A549 (cell line): ENCODE results near the gene PRKCE.

Experiments used
- CEBPB ChIP-seq, 2 experiments: fragments of >200 bp in 1 of 2; sonication (Bioruptor Twin) in 1 of 2; formaldehyde crosslinking in 1 of 2; IDR thresholded peaks; 2 replicates each; pipeline ENCODE4 v1.6.1; 2012 to 2016
- CHD2 ChIP-seq: fragments of 150-350 bp; IDR thresholded peaks from 2 replicates; pipeline ENCODE4 v1.6.1; 2014; ENCODE audit warnings: low read length; ENCODE audit not compliant: partially characterized antibody
- CTCF ChIP-seq: fragments of >200 bp; sonication (Bioruptor Twin); formaldehyde crosslinking; IDR thresholded peaks from 3 replicates; pipeline ENCODE4 v1.5.1; 2016
- JUN ChIP-seq, 2 experiments: fragments of >200 bp; sonication (Bioruptor Twin); formaldehyde crosslinking; IDR thresholded peaks; 2 replicates in 1 of 2; 3 replicates in 1 of 2; pipeline ENCODE4 v1.6.1; 2016 to 2017
- MYC ChIP-seq: IDR thresholded peaks from 2 replicates; pipeline ENCODE4 v1.6.1; 2012; ENCODE audit warnings: mild to moderate bottlenecking, inconsistent platforms, low read length, improper control_type of control experiment, borderline replicate concordance
- POLR2A ChIP-seq: IDR thresholded peaks from 2 replicates; pipeline ENCODE4 v1.6.1; 2012; ENCODE audit warnings: mild to moderate bottlenecking, low read length
- USF2 ChIP-seq: fragments of 450-650 bp; IDR thresholded peaks from 2 replicates; pipeline ENCODE4 v1.6.1; 2014; ENCODE audit warnings: antibody characterized with exemption
- ZFP36 ChIP-seq: fragments of 450-650 bp; IDR thresholded peaks from 2 replicates; pipeline ENCODE4 v1.6.1; 2014; ENCODE audit warnings: borderline replicate concordance; ENCODE audit not compliant: partially characterized antibody
- ZNF302 ChIP-seq: fragments of 250-450 bp; sonication (Bioruptor Pico); IDR thresholded peaks from 2 replicates; pipeline ENCODE4 v1.9.0; 2021; ENCODE audit warnings: inconsistent platforms, mild to moderate bottlenecking, moderate library complexity
- TF ChIP-seq, protein P1 (sequence below): fragments of 200-600 bp; sonication (generic); IDR thresholded peaks from 2 replicates; pipeline ENCODE4 v1.6.1; 2016; ENCODE audit warnings: antibody characterized with exemption, mild to moderate bottlenecking, moderate library complexity

GRCh38 chr2:45826460-45826859, 175.0 kb downstream of the PRKCE start:
- TF ChIP-seq, protein P1, sequence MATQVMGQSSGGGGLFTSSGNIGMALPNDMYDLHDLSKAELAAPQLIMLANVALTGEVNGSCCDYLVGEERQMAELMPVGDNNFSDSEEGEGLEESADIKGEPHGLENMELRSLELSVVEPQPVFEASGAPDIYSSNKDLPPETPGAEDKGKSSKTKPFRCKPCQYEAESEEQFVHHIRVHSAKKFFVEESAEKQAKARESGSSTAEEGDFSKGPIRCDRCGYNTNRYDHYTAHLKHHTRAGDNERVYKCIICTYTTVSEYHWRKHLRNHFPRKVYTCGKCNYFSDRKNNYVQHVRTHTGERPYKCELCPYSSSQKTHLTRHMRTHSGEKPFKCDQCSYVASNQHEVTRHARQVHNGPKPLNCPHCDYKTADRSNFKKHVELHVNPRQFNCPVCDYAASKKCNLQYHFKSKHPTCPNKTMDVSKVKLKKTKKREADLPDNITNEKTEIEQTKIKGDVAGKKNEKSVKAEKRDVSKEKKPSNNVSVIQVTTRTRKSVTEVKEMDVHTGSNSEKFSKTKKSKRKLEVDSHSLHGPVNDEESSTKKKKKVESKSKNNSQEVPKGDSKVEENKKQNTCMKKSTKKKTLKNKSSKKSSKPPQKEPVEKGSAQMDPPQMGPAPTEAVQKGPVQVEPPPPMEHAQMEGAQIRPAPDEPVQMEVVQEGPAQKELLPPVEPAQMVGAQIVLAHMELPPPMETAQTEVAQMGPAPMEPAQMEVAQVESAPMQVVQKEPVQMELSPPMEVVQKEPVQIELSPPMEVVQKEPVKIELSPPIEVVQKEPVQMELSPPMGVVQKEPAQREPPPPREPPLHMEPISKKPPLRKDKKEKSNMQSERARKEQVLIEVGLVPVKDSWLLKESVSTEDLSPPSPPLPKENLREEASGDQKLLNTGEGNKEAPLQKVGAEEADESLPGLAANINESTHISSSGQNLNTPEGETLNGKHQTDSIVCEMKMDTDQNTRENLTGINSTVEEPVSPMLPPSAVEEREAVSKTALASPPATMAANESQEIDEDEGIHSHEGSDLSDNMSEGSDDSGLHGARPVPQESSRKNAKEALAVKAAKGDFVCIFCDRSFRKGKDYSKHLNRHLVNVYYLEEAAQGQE: no peak
- TF ChIP-seq CHD2: no peak
- TF ChIP-seq CEBPB (IDR thresholded peaks at IDR 0.05): no peak
- no peak for TF ChIP-seq MYC
- no peak for TF ChIP-seq POLR2A
- TF ChIP-seq USF2: no peak
- no peak for TF ChIP-seq CTCF
- no peak for TF ChIP-seq ZFP36
- no peak for TF ChIP-seq ZNF302 (CRISPR knock-in tag)
- no peak for TF ChIP-seq JUN (IDR thresholded peaks at IDR 0.05)
